Spleen (tissue), 7 donors: ENCODE measurements around the gene CXXC5.

Experiments used
- CTCF ChIP-seq, 11 experiments: fragments of 200-600 bp in 7 of 11; fragments of 450-650 bp in 4 of 11; sonication (generic) in 4 of 11; IDR thresholded peaks in 8 of 11; conservative IDR thresholded peaks in 3 of 11; 1 replicate in 7 of 11; 2 replicates in 4 of 11; pipeline versions ENCODE4 v1.4.0 to v1.8.0; 2016 to 2021; ENCODE audit warnings: antibody characterized with exemption in 11 of 11, inconsistent platforms in 4 of 11, mild to moderate bottlenecking in 1 of 11
- POLR2A ChIP-seq, 3 donors: fragments of 450-650 bp; IDR thresholded peaks; one replicate each; pipeline ENCODE4 v1.5.1; 2017; ENCODE audit warnings: antibody characterized with exemption in 3 of 3, mild to moderate bottlenecking in 1 of 3
- POLR2AphosphoS5 ChIP-seq, 3 donors: sonication (generic); formaldehyde crosslinking; IDR thresholded peaks; one replicate each; pipeline ENCODE4 v1.5.1; 2017; ENCODE audit warnings: antibody characterized with exemption in 3 of 3
- donor health status: DM: no; HTN: no; CAD: no; lungs with moderate emphysema.
- donor health status: DM: no; HTN: no; CAD: no.
- donor health status: DM: no; HTN: no; CAD: no.

- no peak for TF ChIP-seq CTCF (IDR thresholded peaks at IDR 0.05 in 8 of 11, conservative IDR thresholded peaks at IDR 0.05 in 3 of 11)
- TF ChIP-seq POLR2AphosphoS5 (IDR thresholded peaks at IDR 0.05) = no peak
- TF ChIP-seq POLR2A (IDR thresholded peaks at IDR 0.05) = no peak
These were observed 39.5 kb downstream of the CXXC5 start for GRCh38 chr5:139687656-139688055.
